Activated CD4-positive, alpha-beta T cell treated with anti-CD3 and anti-CD28 coated beads, Interleukin-2, Interleukin-4, amounts not matched to agents 100 ng/mL and 50 ng/mL, durations not matched to agents 16 hours and 8 hours (primary cell): ENCODE measurements around the gene MLXIP.
A peak's percentile ranks its signal among the peaks of the same experiment; 100 is the strongest.
"Not testable (repeated sequence)": the region's sequence is repeated elsewhere in the genome, so short reads cannot be mapped to it uniquely, and the experiment has no call there.

Source experiments
- DNase-seq: peaks from one replicate; pipeline ENCODE4 v3.0.0-alpha.2; 2020; ENCODE audit warnings: low spot score

The MLXIP gene

DNA sequence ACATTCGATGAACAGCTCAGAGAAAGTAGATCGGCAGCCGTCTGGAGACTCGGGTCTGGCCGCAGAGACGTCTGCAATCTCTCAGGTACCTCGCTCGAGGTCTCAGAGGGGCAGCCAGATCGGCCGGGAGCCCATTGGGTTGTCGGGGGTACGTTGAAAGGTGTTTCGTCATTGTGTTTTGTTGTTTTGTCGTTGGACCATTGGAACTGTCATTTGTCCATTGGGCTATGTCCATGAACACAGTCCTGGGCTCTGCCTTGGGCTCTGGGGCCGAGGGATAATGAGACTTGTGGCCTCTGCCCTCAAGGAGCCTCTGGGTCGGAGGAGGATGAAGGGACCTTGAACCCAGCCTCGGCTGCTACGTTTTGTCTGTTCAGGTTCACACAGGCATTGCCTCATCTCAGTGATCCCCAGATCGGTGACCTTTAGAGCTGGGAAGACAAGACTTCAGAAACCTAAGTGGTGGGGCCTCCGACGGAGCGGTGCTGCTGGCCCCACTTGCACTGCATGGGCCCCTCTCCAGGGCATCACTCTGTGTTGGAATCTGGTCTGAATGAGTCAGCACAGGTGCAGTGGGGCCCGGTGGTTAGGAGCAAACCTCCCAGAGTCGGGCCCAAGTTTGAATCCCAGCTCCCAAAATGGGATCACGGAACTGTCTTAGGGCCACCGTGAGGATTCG is 23.6 kb upstream of the MLXIP start:
- no peak for DNase-seq

DNA sequence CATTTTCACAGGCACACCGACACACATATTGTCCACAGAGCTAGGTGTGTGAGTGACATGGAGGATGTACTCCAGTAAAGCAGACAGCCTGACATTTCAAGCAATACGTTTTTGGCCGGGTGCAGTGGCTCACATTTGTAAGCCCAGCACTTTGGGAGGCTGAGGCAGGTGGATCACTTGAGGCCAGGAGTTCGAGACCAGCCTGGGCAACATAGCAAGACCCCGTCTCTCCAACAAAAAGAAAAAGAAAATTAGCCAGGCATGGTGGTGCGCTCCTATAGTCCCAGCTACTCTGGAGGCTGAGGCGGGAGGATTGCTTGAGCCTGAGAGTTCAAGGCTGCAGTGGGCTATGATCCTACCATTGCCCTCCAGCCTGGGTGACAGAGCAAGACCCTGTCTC is 22.1 kb upstream of the MLXIP start:
- DNase-seq: not testable (repeated sequence)

DNA sequence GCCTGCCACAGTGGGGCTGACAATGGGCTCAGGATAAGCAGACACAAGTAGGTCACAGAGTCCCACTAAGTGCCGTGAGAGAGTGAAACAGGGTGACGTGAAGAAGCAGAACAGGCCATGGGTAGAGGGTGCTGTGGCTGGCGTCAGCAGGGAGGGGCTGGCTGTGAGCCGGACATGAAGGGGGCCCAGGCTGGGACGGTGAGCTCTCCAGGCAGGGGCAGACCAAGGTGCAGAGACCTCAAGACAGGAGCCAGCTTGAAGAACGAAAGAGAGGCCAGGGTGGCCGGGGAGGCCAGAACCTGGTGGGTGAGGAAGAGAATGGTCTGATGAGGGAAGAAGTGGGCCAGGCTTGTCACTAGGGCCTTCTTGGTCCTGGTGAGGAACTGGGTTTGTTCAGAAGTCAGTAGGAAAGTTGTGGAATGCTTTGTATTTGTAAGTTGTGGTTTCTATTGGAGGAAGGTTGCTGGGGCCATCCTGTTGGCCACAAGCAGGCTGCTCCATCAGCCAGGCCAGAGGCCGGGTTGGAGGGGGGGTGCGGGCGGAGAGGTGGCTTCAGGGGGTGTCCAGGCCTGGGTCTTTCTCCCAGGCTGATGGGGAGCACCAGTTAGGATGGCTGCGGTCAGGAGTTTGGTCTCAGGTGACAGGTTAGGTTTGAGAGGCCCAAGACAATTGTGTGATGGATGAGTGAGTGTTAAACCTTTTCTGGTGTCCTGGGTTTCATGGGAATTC is 21.4 kb upstream of the MLXIP start:
- no peak for DNase-seq

DNA sequence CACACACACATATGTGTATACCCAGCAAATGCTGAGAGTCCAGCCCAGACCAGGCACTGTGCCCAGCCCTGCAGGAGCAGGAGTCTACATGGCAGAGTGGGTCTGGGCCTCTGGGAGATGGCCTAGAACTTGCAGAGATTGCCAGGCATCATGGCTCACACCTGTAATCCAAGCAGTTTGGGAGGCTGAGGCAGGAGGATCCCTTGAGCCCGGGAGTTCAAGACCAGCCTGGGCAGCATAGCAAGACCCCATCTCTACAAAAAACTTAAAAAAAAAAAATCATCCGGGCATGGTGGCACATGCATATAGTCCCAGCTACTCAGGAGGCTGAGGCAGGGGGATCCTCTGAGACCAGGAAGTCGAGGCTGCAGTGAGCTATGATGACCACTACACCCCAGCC is 20.8 kb upstream of the MLXIP start:
- DNase-seq: no peak

DNA sequence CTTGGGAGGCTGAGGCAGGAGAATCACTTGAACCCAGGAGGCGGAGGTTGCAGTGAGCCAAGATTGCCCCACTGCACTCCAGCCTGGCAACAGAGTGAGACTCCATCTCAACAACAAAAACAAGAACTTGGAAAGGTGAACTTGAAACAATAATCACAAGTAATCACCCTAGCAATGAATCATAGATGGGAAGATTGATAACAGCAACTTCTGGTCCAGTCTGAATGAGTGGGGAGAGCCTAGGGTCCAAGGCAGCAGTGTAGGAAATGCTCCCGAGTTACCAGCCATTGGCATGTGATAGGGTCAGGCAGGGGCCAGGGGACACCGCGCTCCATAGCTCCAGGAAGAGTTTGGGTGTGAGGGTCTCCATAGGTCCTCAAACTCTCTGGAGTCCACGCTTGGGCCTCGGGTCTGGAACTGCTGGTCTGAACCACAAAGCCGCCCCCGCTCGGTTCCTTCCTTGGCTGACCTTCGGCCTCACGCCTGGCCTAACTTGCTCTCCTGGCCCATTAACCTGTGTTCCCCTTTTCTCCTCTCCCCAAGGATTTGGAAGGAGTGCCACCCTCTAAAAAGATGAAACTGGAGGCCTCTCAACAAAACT is 19.9 kb upstream of the MLXIP start:
- no peak for DNase-seq

DNA sequence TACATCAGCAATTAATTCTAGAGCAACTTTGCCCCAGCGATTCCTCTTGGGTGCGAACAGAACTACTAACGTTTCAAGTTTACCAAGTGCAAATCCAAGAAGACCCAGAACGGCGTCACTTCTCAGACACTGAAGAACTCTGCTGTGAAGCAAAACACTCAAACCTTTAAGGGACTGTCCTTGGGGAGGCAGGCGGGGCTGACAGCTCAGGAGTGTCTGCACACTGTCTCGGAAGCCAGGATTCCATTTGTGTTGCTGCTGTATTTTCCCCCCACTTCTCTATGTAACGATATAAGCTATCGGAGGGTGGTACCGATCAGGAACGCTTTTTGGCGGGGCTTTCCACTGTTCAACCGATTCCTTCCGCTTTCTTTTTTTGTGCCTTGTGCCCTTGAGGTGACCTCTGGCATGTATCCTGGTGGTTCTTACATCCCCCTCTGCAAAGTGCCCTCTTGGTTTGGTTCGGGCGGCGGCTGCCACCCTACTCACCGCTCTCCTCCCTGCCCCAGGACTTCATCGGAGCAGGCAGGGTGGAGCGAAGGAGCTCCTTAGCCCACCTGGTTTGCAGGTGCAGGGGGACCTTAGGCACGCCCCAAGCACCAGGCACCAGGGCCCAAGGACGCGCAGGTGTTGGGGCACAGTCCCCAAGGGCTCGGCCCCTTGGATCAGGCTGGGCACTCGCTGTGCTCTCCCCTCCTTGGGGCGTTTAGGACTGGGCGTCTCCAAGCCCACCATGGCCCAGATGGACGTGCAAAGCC is 19.2 kb upstream of the MLXIP start:
- DNase-seq: no peak

DNA sequence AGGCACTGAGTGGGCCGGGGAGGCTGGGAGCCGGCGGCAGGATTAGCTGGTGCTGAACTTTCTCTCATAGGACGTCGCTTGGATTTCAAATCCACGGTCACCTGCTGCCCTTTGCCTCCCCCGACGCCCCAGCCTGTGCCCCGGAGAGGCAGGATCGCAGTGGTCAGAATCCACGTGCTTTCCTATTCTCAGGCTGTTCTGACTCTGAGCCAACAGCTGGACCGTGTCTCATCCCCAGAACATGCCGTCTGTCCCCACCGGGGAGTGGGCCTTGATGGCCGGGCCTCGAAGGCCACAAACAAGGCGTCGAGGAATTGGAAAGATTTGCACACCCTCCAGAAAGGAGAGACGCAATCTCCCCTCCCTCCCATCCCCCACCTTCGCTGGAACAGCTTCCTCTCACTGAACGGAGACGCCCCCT is 18.5 kb upstream of the MLXIP start:
- no peak for DNase-seq

DNA sequence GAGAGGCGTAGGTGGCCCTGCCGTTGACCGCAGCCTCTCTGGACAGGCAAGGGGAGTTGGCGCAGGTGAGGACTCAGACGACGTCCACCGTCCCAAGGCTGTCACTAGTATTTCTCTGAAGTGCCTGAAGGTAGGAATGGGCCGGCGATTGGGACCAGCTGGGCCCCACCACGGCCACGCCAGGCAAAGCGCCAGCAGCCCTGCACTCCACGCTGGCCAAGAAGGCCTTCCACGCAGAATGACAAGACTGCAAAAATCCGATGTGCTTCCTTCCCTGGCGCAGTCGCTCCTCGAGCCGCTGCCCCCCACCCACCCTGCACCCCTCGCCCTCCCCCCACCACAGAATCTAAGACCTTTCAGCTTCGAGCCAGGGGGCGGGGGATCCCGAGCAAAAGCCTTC is 17.3 kb upstream of the MLXIP start:
- DNase-seq: no peak

DNA sequence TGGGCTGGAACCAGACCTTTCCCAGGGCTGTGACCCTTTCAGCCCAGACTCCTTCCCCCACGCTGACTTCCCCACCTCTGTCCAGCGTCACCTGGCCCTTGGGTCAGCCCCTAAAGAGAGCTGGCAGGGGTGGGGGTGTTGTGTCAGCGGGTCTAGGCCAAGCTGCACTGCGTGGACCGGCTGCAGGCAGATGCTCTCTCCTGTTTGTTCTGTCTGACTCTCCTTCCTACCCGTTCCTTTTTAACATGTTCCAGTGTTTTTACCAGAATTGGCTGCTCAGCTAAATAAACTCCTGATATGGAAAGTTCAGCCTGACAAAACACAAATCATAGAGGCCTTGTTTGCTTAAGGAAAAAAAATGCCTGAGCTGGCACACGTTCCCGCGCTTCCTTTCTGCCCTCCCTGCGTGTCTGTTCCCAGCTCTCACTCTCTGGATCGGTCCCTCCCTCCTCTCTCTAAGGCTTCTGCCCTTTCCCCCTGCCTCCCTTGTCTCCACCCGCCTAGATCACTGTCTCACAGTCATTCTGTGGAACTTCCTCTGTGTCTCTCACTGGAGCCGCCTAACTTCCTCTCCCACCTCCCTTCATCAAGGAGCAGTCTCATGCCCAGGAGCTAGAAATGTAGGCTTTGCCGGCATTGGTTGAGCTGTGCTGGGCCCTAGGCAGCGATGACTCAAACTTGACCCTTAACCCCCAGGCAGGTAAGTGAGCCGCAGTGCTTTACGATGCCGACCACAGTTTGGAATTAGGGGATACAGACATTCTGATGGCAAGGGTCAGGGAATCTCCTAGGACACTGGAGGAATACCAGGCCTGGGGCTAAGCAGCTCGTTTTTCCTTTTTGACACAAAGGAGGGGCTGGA is 15.5 kb upstream of the MLXIP start:
- DNase-seq: no peak

DNA sequence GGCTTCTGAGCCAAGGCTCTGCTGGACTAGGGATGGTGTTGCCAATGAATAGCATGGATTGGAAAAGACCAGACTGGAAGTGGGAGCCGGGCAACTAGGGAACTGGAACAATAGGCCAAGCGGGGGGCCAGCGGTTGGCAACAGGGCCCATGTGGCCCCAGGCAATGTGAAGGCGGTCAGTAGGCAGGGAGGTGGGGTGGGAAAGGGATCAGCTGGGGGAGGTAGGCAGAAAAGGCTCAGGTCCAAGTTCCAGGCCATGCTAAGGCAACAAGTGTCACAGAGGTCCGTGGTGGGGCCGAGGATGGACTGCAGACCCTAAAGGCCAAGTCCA is 14.9 kb upstream of the MLXIP start:
- no peak for DNase-seq

DNA sequence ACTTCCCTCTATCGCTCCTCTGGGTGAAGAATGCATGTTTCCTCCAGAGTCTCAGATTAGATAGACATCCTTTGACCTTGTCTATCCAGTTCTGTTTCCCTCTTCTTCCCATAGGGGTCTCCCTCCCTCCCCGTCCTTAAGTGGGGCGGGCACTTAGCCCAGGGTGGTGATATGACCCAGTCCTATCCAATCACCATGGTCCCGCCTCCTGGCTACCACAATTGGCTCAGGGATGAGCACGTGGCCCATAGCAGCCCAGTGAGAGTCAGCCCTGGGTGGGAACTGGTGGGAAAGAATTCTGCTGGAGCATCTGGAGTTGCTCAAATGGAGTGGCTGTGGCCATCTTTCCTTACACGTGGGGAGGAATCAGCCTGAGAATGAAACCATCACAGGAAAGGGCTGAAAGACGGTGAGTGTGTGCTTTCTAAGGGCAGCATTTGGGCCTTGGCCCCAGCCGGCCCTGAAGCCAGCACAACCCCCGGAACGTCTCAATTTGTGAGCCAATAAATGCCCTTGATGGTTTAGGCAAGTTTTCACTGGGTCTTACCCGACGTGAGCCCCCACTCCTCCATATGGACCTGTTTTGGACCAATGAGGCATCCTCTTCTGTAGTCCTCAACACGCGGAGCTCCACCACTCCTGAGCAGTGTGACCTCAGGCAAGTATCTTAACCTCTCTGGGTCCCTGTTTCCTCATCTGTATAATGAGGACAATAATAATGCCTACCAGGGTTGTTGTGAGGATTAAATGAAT is 14.4 kb upstream of the MLXIP start:
- peak; percentile 39 for DNase-seq

DNA sequence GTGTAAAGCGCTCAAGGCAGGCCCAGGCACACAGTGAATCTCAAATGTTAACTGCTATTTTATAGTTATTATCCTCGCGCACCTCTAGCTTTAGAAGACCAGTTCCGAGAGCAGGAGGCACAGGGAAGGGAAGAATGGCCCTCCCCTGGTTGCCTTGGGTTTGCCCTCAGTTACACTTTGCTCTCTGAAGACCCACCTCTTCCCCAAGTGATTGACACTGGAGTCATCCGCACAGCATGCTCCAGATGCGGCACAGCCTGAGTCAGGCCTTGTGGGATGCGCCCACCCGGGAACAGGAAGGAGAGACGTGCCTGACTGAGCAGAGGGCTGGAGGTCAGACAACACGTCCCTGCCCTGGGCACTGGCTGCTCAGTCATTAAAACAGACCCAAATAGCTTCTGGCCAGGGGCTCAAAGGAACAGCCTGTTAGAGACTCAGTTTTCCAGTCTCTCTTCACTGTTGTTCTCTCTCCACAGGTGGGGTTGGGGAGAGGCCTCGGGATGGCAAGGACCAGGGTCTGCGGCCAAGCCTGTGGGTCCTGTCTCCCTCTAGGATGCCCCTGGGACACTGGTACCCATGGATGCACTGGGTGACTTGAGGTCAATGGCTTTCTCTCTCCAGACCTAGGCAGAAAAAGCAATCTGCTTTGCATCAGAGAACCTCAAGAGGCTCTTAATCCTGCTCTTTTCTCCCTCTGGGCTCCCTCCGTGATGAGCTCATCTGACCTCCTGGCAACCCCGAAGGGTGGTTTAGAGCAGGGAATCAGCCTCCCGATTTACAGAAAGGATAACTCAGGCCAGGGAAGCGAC is 13.6 kb upstream of the MLXIP start:
- DNase-seq: no peak

DNA sequence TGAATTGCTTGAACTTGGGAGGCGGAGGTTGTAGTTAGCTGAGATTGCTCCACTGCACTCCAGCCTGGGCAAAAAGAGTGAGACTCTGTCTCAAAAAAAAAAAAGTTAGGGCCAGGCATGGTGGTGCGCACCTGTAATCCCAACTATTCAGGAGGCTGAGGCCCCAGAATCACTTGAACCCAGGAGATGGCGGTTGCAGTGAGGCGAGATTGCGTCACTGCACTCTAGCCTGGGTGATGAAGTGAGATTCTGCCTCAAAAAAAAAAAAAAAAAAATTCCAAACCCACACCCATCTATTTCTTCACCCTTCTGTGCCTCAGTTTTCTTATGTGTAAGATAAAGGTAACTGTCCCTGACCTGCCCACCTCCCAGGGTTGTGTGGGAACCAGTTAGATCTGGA is 11.0 kb upstream of the MLXIP start:
- DNase-seq: no peak

DNA sequence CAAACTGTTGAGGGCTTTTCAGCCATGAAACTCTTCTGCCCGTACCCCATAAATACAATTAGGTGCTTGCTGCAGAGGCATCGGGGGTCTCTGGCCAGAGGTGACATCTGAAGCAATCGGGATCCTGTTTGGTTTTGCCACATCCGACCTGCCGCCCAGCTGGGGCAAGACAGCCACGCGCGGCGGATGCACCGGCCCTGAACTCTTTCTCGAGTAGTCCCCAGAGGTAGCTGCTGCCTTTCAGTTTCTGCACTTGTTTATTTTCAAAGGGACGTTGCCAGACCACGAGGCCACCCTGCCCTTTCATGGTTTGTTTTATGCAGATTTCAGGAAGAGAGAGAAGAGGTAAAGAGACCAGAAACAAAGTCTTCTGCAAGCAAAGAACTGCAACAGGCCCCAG is 10.6 kb upstream of the MLXIP start:
- DNase-seq: no peak

DNA sequence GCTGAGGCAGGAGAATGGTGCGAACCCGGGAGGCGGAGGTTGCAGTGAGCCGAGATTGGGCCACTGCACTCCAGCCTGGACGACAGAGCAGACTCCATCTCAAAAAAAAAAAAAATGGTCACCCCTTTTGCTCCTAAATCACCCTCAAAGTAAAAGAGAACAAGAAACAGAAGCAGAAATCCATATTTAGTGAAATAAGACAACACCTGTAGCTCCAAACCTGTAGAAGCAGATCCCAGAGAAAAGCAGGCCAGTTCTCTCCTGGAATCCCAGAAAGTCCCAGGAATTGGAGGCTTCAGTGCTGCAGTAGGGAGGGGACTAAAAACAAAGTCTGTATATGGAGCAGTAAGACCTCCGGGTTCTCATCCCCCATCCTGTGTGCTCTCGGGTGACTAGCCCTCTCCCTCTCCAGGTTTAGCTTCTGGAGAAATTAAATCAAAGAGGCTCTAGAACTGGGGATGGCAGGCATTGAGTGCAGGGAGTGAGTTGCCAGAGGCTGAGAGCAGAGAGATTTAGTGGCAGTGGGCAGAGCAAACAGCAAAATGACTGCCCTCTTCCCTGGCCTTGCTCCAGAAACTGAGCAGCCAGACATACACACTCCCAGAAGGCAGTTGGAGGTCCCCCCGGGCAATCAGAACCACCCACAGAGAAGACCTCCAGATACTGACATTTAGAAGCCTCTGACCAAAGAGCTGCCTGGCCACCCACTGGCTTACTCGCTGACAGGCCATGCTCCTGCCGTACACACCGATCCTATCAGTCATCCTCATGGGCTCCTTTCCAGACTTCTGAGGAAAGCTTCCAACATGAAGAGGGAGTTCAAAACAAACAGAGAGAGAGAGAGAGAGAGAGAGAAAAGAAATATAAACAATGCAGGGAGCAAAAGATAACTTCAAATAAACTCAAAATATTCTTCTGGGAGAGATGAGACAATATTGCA is 6.3 kb upstream of the MLXIP start:
- no peak for DNase-seq

DNA sequence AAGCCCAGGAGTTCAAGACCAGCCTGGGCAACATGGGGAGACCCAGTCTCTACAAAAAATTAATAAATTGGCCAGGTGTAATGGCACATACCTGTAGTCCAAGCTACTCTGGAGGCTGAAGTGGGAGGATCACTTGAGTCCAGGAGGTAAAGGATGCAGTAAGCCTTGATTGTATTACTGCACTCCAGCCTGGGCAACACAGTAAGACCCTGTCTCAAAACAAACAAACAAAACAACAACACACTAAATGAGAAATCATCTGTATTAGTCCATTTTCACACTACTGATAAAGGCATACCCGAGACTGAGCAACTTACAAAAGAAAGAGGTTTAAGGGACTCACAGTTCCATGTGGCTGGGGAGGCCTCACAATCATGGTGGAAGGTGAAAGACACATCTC is 4.7 kb upstream of the MLXIP start:
- DNase-seq: no peak

DNA sequence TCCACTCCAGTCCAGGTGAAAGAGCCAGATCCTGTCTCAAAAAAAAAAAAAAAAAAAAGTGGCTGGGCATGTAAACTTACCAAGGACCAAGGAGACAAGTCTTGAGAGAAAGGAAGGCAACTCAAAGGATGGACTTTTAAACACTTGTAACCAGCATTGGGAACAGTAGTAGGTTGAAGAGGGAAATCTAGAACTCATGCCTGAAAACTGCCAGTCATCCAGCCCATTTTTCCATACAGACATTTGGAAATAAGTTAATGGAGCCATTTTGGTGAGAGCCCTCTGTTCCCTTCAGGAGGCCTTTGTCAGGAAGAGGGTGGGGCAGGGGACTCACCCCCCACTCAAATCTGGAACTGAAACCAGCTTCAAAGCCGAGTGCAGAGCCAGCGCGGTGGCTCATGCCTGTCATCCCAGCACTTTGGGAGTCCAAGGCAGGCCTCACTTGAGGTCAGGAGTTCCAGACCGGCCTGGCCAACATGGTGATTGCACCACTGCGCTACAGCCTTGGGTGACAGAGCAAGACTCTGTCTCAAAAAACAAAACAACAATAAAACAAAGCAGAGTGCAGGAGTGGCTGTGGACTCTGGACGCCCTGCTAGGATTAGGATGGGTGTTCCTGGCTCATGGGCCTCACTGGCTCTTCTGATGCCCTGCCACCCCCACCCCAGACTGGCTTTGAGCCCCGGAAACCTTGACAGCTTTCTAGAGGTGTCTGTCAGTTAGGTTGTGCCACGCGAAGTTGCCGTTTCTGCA is 1.6 kb upstream of the MLXIP start:
- DNase-seq: peak; percentile 38

DNA sequence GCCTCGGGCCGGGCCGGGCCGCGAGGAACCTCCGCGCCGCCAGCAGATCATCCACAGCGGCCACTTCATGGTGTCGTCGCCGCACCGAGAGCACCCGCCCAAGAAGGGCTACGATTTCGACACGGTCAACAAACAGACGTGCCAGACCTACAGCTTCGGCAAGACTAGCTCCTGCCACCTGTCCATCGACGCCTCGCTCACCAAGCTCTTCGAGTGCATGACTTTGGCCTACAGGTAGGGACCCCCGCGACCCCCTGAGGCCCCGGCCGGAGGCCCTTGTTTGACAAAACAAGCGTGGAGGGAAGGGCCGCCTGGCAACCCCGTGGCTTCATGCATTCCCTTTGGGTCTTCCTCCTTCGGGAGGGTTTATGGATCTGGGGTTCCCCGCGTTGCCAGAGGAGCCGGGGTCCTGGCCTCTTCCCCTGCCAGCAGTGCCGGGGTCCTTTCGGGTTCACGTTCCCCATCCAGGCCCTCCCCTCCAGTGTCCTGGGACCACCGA is 526 bp downstream of the MLXIP start:
- DNase-seq: no peak
